IPS DF 6.9 (cell line): Measurements from ENCODE around the gene PDE4D.
"Not testable (repeated sequence)": the region's sequence is repeated elsewhere in the genome, so short reads cannot be mapped to it uniquely, and the experiment has no call there.

ENCODE experiments used
- DNase-seq: peaks from one replicate; pipeline ENCODE4 v3.0.0-alpha.2; 2013; ENCODE audit warnings: low read depth, low spot score
- H3K27ac ChIP-seq: one replicate; pipeline ENCODE4 v1.5.1; 2013; ENCODE audit warnings: low read length, control low read depth
- H3K27me3 ChIP-seq: 2 replicates; pipeline ENCODE4 v1.6.1; 2013; ENCODE audit warnings: mild to moderate bottlenecking, low read length; ENCODE audit not compliant: control insufficient read depth, insufficient read depth
- H3K36me3 ChIP-seq: 2 replicates; pipeline ENCODE4 v1.6.1; 2013; ENCODE audit warnings: low read length; ENCODE audit not compliant: control insufficient read depth, insufficient read depth
- H3K4me1 ChIP-seq: 2 replicates; pipeline ENCODE4 v1.6.1; 2013; ENCODE audit warnings: low read length; ENCODE audit not compliant: control insufficient read depth, insufficient read depth
- H3K4me3 ChIP-seq: 2 replicates; pipeline ENCODE4 v1.5.1; 2013; ENCODE audit warnings: mild to moderate bottlenecking, low read length
- H3K9me3 ChIP-seq: 2 replicates; pipeline ENCODE4 v1.6.1; 2013; ENCODE audit warnings: low read length, inconsistent platforms; ENCODE audit not compliant: control insufficient read depth, insufficient read depth
- WGBS: extraction: QIAGEN DNeasy Blood & Tissue Kit; methylation state at CpG from one replicate; pipeline ENCODE4 v1.1.7; 2013; ENCODE audit warnings: mixed read lengths, missing lambda C conversion rate; ENCODE audit not compliant: insufficient read length, insufficient coverage; 5-methylcytosine and 5-hydroxymethylcytosine counted together

PDE4D gene

DNA sequence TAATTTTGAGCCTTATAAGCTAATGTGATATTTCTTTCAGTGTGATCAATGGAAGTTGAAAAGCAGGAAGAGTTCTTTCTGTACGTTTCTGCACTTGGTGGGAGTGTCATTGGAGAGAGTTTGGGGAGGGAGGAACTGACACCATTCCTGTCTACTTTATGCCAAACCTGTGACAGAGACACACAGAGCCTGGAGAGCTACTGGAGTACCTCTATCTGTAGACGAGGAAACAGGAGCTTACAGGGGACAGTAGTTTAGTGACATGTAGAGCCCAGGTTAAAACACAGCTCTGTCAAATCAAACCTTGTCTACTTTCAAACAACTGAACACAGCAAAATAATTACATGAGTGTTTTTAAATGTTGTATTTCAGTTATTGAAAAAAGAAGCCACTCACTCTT lies 103.6 kb downstream of the PDE4D start:
- Histone ChIP-seq H3K27ac (no peak overlapping the region), H3K36me3 (no peaks in the 10 kb centered on the region), H3K4me3 (no peak overlapping the region), H3K9me3 (no peaks in the 10 kb centered on the region), H3K27me3 (no peaks in the 10 kb centered on the region), H3K4me1 (peaks cover 2% of the 10 kb centered on the region; the same call in 1 of the 2 replicates)
- DNase-seq: no peak
- no CpG with 5 or more reads among the region's 2 CpGs for WGBS

GRCh38 chr5:59789197-59789596 lies 104.3 kb downstream of the PDE4D start:
- H3K36me3 ChIP-seq: no peaks in the 10 kb centered on the region
- no peaks in the 10 kb centered on the region for H3K27me3 ChIP-seq
- peaks cover 2% of the 10 kb centered on the region; the same call in 1 of the 2 replicates for H3K4me1 ChIP-seq
- no peak overlapping the region for H3K4me3 ChIP-seq
- no peak for DNase-seq
- H3K9me3 ChIP-seq: no peaks in the 10 kb centered on the region
- no CpG with 5 or more reads among the region's 2 CpGs for WGBS
- no peak overlapping the region for H3K27ac ChIP-seq

DNA sequence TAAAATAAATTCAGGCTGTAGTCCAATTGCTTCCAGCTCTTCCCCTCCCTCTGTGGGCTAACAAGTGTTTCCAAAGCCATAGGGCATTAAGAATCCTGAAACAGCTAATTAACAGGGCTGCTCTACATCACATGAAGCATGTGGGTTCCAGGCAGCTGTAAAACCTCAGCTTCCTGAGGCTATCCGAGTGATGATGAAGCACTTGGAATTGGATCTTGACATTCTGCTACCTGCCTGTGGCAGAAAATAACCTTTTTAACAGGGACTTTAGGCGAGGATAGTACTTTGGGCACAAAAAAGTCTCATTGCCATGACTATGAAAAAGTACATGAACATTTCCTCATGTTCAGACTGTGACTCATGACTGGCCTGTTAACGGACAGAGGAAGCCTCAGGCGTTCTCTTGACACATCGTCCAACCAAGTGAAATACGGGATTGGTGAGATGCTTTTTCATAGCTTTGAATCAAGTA lies 107.2 kb downstream of the PDE4D start:
- WGBS: no CpG with 5 or more reads among the region's 6 CpGs

GRCh38 chr5:59785676-59786333 lies 107.7 kb downstream of the PDE4D start:
- no peak overlapping the region for H3K27ac ChIP-seq
- WGBS: no CpG with 5 or more reads among the region's 5 CpGs
- H3K27me3 ChIP-seq: no peaks in the 10 kb centered on the region
- no peak for DNase-seq
- no peaks in the 10 kb centered on the region for H3K36me3 ChIP-seq
- no peaks in the 10 kb centered on the region for H3K9me3 ChIP-seq
- peaks cover 1% of the 10 kb centered on the region; the same call in 1 of the 2 replicates for H3K4me1 ChIP-seq
- no peak overlapping the region for H3K4me3 ChIP-seq

More for the DNA sequence above, 107.2 kb downstream of the PDE4D start:
- H3K4me3 ChIP-seq: no peak overlapping the region
- DNase-seq: no peak
- H3K9me3 ChIP-seq: no peaks in the 10 kb centered on the region
- H3K4me1 ChIP-seq: peaks cover 2% of the 10 kb centered on the region; the same call in 1 of the 2 replicates
- no peaks in the 10 kb centered on the region for H3K36me3 ChIP-seq
- H3K27me3 ChIP-seq: no peaks in the 10 kb centered on the region
- H3K27ac ChIP-seq: no peak overlapping the region

DNA sequence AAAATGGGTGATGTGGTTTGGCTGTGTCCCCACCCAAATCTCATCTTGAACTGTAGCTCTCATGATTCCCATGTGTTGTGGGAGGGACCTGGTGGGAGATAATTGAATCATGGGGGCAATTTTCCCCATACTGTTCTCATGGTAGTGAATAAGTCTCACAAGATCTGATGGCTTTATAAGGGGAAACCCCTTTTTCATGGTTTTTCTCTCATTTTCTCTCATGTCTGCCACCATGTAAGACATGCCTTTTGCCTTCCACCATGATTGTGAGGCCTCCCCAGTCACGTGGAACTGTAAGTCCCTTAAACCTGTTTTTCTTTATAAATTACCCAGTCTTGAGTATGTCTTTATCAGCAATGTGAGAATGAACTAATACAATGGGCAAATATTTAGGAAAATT lies 108.8 kb downstream of the PDE4D start:
- H3K4me1 ChIP-seq, H3K36me3 ChIP-seq, H3K27me3 ChIP-seq, DNase-seq, H3K4me3 ChIP-seq, H3K9me3 ChIP-seq, H3K27ac ChIP-seq: not testable (repeated sequence)
- no CpG with 5 or more reads among the region's 1 CpG for WGBS

- Histone ChIP-seq H3K27ac (no peak overlapping the region), H3K9me3 (no peaks in the 10 kb centered on the region), H3K4me1 (no peaks in the 10 kb centered on the region), H3K36me3 (no peaks in the 10 kb centered on the region), H3K4me3 (no peak overlapping the region), H3K27me3 (no peaks in the 10 kb centered on the region)
- DNase-seq: no peak
These were observed 110.3 kb downstream of the PDE4D start for GRCh38 chr5:59783264-59783663.

DNA sequence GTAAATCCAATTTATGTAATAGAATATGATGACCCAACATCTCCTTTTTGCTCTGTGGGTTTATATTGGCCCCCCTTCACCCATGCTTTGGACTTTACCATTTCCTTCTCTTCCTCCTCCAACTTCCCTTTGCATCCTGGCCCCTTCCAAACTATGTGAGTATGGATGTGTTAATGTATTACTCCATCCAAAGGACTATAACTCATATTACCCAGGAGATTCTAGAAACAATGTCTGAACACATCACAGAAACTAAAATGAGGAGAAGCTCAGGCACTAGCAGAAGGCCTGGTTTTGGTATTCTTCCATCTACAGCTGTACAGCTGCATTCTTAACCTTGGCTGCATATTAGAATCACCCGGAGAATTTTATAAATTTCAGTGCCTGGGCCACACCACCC lies 110.7 kb downstream of the PDE4D start:
- H3K9me3 ChIP-seq: no peaks in the 10 kb centered on the region
- no peak for DNase-seq
- no peaks in the 10 kb centered on the region for H3K27me3 ChIP-seq
- no peak overlapping the region for H3K27ac ChIP-seq
- no peak overlapping the region for H3K4me3 ChIP-seq
- no peaks in the 10 kb centered on the region for H3K4me1 ChIP-seq
- H3K36me3 ChIP-seq: no peaks in the 10 kb centered on the region
- WGBS: no CpG with 5 or more reads among the region's 1 CpG

DNA sequence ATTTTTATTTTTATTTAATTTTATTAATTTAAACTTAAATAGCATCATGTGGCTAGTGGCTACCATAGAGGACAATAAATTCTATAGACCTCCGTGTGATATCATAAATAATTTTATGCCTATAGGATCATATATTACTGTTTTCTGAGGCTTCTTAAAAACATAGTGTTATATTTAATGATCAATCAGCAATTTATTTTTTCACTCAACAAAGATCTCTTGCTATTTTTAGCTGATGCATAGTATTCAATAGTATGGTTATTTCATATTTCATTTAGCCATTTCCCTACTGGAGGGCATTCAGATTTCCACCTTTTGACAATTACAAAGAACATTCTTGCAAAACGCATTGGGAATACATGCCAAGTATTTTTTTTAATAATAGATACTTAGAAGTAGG lies 114.1 kb downstream of the PDE4D start:
- no peak for DNase-seq
- H3K27me3 ChIP-seq: no peaks in the 10 kb centered on the region
- H3K36me3 ChIP-seq: no peaks in the 10 kb centered on the region
- H3K9me3 ChIP-seq: no peaks in the 10 kb centered on the region
- no peak overlapping the region for H3K27ac ChIP-seq
- H3K4me1 ChIP-seq: no peaks in the 10 kb centered on the region
- WGBS: no CpG with 5 or more reads among the region's 2 CpGs
- H3K4me3 ChIP-seq: no peak overlapping the region

- no peak for DNase-seq
- H3K36me3 ChIP-seq: no peaks in the 10 kb centered on the region
- no peak overlapping the region for H3K27ac ChIP-seq
- WGBS: no CpG with 5 or more reads among the region's 4 CpGs
- H3K9me3 ChIP-seq: no peaks in the 10 kb centered on the region
- H3K4me3 ChIP-seq: no peak overlapping the region
- no peaks in the 10 kb centered on the region for H3K27me3 ChIP-seq
- no peaks in the 10 kb centered on the region for H3K4me1 ChIP-seq
These were observed 116.5 kb downstream of the PDE4D start for GRCh38 chr5:59777028-59777427.

DNA sequence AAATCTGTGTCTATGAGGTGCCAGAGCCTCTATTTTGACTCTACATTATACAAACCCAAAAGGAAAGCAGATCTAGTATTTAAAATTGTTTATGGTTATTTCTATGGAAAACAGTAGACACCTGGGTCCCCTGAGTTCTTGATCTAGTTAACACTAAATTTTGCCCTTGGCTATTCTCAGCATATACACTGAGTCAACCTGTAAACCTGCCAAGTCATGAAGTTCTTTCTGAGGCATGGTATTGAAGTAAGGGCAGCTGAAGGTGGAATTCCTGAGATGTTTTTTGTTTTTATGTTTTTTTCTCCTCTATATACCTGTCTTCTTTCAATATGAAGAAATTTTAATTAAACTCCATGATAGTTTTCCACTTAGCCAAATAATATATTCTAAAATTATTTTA lies 120.2 kb downstream of the PDE4D start:
- no peaks in the 10 kb centered on the region for H3K36me3 ChIP-seq
- H3K4me3 ChIP-seq: no peak overlapping the region
- no peak for DNase-seq
- peaks cover under 1% of the 10 kb centered on the region; the same call in 1 of the 2 replicates for H3K27me3 ChIP-seq
- H3K27ac ChIP-seq: no peak overlapping the region
- no peaks in the 10 kb centered on the region for H3K9me3 ChIP-seq
- no peaks in the 10 kb centered on the region for H3K4me1 ChIP-seq

DNA sequence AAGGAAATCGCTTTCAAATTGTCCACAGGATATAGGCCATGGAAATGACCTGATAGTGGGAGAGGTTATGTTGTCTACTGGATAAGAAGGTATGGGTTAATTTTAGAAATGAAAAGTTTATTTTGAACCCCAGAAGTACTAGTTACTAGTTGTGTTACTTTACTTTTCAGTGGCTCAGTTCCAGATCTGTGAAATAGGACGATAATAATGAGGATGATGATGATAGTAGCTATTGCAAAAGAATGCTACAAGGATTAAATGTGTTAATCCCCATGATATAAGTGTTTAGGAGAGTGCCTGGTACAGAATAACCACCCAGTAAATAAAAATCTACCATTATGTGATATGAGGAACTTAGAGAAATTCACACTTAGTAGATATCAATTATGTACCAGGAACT lies 120.8 kb downstream of the PDE4D start:
- Histone ChIP-seq H3K4me1 (no peaks in the 10 kb centered on the region), H3K36me3 (no peaks in the 10 kb centered on the region), H3K4me3 (no peak overlapping the region), H3K27ac (no peak overlapping the region), H3K9me3 (no peaks in the 10 kb centered on the region), H3K27me3 (peaks cover 5% of the 10 kb centered on the region)
- WGBS: no CpG with 5 or more reads among the region's 2 CpGs
- no peak for DNase-seq
